NB4 (cell line): Measurements from ENCODE around the gene CLASP1.

ENCODE experiments used
- CTCF ChIP-seq: IDR thresholded peaks from one replicate; pipeline ENCODE4 v1.5.1; 2012; ENCODE audit warnings: low read depth, low read length
- MYC ChIP-seq: IDR thresholded peaks from 2 replicates; pipeline ENCODE4 v1.6.1; 2011; ENCODE audit warnings: low read depth, low read length
- POLR2A ChIP-seq: IDR thresholded peaks from 2 replicates; pipeline ENCODE4 v1.6.1; 2011; ENCODE audit warnings: mild to moderate bottlenecking; ENCODE audit not compliant: insufficient read length; ENCODE audit errors: extremely low read depth
- TF ChIP-seq, protein P1 (sequence below): IDR thresholded peaks from 2 replicates; pipeline ENCODE4 v1.6.1; 2011; ENCODE audit warnings: low read depth, low read length

DNA sequence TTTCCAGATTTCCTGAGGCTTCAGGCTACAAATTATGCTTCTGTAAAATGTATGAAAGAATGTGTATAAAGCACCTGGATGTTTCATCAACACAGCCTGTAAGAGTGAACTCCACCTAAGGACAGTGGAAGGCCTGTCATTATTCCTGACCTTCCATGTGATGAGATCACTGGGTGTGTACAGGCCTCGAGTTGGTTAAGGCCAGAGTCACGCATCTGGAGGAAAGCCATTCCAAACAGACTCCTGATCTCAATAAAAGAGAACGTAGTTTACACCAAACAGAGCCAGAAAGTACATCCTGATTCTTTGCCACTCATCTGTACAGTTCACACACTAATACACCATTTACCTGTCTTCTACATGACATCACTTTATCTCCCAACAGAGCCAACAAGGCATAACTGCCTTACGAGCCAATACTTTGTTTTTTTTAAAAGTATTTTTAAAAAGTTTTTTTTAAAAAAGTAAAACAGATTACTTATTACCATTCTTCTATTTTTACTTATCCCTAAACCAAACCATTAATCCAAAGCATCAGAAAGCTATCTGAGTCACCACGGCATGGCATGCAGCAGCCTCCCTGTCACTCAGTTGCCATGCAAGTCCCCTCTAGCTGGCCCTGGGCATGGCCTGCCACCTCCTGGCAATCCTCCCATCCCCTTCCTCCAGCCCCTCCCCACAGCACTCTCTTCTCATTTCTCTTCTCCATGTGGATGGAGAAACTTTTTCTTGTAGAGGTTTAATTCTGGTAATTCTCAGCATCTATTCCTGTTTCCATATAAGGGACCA is 285.4 kb downstream of the CLASP1 start:
- TF ChIP-seq POLR2A (no peak), CTCF (no peak), MYC (no peak)
- TF ChIP-seq, protein P1, sequence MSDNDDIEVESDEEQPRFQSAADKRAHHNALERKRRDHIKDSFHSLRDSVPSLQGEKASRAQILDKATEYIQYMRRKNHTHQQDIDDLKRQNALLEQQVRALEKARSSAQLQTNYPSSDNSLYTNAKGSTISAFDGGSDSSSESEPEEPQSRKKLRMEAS: no peak
